ENCODE measurements around the gene KPNA5. TPM values are rescaled to one million over a fixed set of nuclear protein-coding genes. Genes with fewer than 3 reads are reported as not detected.

Gene KPNA5
- total and polyA plus RNA-seq, 2 of the 8 experiments (the other 6 are each of a cell fraction or from before 2014, with no cell fraction given), result 2.0 to 9.7 TPM

DNA sequence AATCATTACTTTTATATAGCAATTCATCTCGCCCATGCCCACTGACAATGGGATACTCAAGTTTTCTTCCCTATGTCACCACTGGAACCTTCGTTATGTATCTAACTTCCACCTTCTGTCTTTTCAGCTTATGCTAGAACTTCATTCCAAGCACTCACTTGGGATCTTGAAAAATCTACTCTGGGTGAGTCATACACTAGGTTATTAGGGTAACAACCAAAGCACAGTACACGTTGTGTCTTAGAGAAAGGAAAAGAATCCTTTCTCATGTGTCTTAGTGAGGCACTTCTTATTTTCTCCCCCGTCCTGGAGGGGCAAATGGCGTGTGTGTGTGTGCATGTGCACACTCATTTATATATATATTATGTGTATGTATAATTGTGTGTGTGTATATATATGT, 102.8 kb downstream of the KPNA5 start (continued):
- TF ChIP-seq, protein P1, sequence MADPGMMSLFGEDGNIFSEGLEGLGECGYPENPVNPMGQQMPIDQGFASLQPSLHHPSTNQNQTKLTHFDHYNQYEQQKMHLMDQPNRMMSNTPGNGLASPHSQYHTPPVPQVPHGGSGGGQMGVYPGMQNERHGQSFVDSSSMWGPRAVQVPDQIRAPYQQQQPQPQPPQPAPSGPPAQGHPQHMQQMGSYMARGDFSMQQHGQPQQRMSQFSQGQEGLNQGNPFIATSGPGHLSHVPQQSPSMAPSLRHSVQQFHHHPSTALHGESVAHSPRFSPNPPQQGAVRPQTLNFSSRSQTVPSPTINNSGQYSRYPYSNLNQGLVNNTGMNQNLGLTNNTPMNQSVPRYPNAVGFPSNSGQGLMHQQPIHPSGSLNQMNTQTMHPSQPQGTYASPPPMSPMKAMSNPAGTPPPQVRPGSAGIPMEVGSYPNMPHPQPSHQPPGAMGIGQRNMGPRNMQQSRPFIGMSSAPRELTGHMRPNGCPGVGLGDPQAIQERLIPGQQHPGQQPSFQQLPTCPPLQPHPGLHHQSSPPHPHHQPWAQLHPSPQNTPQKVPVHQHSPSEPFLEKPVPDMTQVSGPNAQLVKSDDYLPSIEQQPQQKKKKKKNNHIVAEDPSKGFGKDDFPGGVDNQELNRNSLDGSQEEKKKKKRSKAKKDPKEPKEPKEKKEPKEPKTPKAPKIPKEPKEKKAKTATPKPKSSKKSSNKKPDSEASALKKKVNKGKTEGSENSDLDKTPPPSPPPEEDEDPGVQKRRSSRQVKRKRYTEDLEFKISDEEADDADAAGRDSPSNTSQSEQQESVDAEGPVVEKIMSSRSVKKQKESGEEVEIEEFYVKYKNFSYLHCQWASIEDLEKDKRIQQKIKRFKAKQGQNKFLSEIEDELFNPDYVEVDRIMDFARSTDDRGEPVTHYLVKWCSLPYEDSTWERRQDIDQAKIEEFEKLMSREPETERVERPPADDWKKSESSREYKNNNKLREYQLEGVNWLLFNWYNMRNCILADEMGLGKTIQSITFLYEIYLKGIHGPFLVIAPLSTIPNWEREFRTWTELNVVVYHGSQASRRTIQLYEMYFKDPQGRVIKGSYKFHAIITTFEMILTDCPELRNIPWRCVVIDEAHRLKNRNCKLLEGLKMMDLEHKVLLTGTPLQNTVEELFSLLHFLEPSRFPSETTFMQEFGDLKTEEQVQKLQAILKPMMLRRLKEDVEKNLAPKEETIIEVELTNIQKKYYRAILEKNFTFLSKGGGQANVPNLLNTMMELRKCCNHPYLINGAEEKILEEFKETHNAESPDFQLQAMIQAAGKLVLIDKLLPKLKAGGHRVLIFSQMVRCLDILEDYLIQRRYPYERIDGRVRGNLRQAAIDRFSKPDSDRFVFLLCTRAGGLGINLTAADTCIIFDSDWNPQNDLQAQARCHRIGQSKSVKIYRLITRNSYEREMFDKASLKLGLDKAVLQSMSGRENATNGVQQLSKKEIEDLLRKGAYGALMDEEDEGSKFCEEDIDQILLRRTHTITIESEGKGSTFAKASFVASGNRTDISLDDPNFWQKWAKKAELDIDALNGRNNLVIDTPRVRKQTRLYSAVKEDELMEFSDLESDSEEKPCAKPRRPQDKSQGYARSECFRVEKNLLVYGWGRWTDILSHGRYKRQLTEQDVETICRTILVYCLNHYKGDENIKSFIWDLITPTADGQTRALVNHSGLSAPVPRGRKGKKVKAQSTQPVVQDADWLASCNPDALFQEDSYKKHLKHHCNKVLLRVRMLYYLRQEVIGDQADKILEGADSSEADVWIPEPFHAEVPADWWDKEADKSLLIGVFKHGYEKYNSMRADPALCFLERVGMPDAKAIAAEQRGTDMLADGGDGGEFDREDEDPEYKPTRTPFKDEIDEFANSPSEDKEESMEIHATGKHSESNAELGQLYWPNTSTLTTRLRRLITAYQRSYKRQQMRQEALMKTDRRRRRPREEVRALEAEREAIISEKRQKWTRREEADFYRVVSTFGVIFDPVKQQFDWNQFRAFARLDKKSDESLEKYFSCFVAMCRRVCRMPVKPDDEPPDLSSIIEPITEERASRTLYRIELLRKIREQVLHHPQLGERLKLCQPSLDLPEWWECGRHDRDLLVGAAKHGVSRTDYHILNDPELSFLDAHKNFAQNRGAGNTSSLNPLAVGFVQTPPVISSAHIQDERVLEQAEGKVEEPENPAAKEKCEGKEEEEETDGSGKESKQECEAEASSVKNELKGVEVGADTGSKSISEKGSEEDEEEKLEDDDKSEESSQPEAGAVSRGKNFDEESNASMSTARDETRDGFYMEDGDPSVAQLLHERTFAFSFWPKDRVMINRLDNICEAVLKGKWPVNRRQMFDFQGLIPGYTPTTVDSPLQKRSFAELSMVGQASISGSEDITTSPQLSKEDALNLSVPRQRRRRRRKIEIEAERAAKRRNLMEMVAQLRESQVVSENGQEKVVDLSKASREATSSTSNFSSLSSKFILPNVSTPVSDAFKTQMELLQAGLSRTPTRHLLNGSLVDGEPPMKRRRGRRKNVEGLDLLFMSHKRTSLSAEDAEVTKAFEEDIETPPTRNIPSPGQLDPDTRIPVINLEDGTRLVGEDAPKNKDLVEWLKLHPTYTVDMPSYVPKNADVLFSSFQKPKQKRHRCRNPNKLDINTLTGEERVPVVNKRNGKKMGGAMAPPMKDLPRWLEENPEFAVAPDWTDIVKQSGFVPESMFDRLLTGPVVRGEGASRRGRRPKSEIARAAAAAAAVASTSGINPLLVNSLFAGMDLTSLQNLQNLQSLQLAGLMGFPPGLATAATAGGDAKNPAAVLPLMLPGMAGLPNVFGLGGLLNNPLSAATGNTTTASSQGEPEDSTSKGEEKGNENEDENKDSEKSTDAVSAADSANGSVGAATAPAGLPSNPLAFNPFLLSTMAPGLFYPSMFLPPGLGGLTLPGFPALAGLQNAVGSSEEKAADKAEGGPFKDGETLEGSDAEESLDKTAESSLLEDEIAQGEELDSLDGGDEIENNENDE (IDR thresholded peaks at IDR 0.05; ENCODE audit: insufficient replicate concordance, low read length), result no peak
- TF ChIP-seq, protein P2, sequence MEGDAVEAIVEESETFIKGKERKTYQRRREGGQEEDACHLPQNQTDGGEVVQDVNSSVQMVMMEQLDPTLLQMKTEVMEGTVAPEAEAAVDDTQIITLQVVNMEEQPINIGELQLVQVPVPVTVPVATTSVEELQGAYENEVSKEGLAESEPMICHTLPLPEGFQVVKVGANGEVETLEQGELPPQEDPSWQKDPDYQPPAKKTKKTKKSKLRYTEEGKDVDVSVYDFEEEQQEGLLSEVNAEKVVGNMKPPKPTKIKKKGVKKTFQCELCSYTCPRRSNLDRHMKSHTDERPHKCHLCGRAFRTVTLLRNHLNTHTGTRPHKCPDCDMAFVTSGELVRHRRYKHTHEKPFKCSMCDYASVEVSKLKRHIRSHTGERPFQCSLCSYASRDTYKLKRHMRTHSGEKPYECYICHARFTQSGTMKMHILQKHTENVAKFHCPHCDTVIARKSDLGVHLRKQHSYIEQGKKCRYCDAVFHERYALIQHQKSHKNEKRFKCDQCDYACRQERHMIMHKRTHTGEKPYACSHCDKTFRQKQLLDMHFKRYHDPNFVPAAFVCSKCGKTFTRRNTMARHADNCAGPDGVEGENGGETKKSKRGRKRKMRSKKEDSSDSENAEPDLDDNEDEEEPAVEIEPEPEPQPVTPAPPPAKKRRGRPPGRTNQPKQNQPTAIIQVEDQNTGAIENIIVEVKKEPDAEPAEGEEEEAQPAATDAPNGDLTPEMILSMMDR (IDR thresholded peaks at IDR 0.05; ENCODE audit: control extremely low read depth in 1 of 3, insufficient read depth in 1 of 3, low read depth in 1 of 3, low read length in 3 of 3), result no peak
- TF ChIP-seq SP4 (IDR thresholded peaks at IDR 0.05; ENCODE audit: low read length) (no peak), ZNF274 (IDR thresholded peaks at IDR 0.05; ENCODE audit: borderline replicate concordance, extremely low read depth, low read length) (no peak), TAF7 (optimal IDR thresholded peaks at IDR 0.05; ENCODE audit: borderline replicate concordance, low read depth, low read length) (no peak), JUN (IDR thresholded peaks at IDR 0.05; ENCODE audit: low read depth, low read length) (no peak), BACH1 (IDR thresholded peaks at IDR 0.05; ENCODE audit: low read length) (no peak), TAF1 (IDR thresholded peaks at IDR 0.05; ENCODE audit: low read depth, low read length) (no peak)
